Measurements from ENCODE around the gene SUSD1.

SUSD1 gene

DNA sequence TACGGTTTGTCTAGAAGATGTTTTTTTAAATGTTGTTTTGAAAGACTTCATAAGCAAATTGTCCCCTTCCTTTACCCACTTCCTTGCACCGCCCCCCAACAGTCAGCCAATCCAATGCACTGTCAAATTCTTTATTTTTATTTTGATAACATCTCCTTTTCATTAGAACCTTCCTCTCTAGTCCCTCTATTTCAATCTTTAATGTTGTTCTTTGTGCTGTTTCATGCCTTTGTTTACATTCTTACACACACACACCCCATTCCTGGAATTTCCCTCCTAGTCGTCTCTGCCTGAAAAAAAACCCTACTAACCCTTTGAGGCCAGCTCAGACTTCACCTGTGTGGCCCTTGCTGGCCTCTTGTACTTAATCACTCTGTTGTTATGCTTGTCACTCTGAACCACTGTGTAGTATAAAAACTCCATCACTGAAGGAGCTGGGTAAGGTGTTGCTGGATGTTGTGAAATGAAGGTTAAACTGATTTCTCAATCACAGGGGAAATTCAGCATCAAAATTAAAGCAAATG is 145.1 kb downstream of the SUSD1 start:
- Histone ChIP-seq H3K9ac (ENCODE audit: low read length in 2 of 2) (no peak overlapping the region), H3K36me3 (ENCODE audit: control insufficient read depth in 2 of 2, insufficient read depth in 2 of 2, low read length in 2 of 2) (no peaks in the 10 kb centered on the region), H3K4me3 (ENCODE audit: low read length in 2 of 2) (no peak overlapping the region), H3K27ac (ENCODE audit: low read length) (no peak overlapping the region), H3K9me3 (ENCODE audit: control insufficient read depth in 2 of 2, low read length in 2 of 2) (no peaks in the 10 kb centered on the region), H3K4me1 (ENCODE audit: control insufficient read depth, insufficient read depth, low read length) (peaks cover 2% of the 10 kb centered on the region), H3K27me3 (ENCODE audit: control insufficient read depth in 1 of 2, insufficient read depth in 2 of 2, low read length in 2 of 2) (no peaks in the 10 kb centered on the region)

DNA sequence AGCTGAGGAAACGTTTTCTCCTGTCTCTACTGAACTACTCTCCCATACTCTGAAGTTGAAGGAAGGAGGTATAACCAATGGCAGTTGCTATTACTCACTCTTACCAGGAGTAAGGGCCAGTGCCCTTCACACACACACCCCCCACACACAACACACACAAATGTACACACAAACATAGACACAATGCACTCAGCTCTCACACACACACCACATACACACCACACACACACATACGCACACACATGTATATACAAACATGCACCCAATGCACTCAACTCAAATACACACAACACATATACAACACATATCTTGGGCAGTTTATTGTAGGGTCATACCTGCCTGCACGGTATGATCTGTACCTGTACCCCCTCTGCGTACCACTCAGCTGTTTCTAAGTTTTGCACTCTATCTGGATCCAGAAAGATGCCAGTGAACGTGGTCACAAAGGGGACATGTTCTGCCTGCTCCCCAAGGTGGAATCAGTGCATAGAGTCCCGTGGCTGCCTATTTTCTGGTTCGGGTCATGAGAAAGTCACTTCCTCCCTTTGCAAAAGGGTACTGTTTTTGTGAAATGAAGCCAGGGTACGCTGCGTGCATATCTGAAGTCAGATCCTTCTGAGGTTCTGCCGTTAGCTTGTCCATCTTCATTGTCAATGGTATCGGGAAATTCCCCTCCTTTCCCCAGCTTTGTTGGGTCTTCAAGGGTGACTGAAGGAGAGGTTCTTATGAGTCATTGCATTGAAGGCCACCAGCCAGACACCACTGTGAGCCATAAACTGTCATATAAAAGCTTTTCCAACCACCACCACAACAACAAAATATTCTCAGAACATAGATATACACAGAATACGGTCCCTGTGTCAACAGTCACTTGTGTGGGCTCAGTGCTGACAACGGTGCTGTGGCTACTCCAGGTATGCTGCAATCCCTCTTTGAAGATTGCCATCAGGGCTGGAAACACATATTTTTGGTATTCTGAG is 146.6 kb downstream of the SUSD1 start:
- H3K27ac ChIP-seq (ENCODE audit: low read length), result no peak overlapping the region
- no peaks in the 10 kb centered on the region for H3K9me3 ChIP-seq (ENCODE audit: control insufficient read depth in 2 of 2, low read length in 2 of 2)
- H3K27me3 ChIP-seq (ENCODE audit: control insufficient read depth in 1 of 2, insufficient read depth in 2 of 2, low read length in 2 of 2), result no peaks in the 10 kb centered on the region
- H3K9ac ChIP-seq (ENCODE audit: low read length in 2 of 2), result no peak overlapping the region
- no peaks in the 10 kb centered on the region for H3K4me1 ChIP-seq (ENCODE audit: control insufficient read depth, insufficient read depth, low read length)
- no peaks in the 10 kb centered on the region for H3K36me3 ChIP-seq (ENCODE audit: control insufficient read depth in 2 of 2, insufficient read depth in 2 of 2, low read length in 2 of 2)
- H3K4me3 ChIP-seq (ENCODE audit: low read length in 2 of 2), result no peak overlapping the region

GRCh38 chr9:112025850-112026249 is 149.2 kb downstream of the SUSD1 start:
- H3K36me3 ChIP-seq (ENCODE audit: control insufficient read depth in 2 of 2, insufficient read depth in 2 of 2, low read length in 2 of 2), result no peaks in the 10 kb centered on the region
- H3K4me1 ChIP-seq (ENCODE audit: control insufficient read depth, insufficient read depth, low read length), result no peaks in the 10 kb centered on the region
- no peak overlapping the region for H3K27ac ChIP-seq (ENCODE audit: low read length)
- H3K27me3 ChIP-seq (ENCODE audit: control insufficient read depth in 1 of 2, insufficient read depth in 2 of 2, low read length in 2 of 2), result no peaks in the 10 kb centered on the region
- H3K9me3 ChIP-seq (ENCODE audit: control insufficient read depth in 2 of 2, low read length in 2 of 2), result no peaks in the 10 kb centered on the region
- no peak overlapping the region for H3K9ac ChIP-seq (ENCODE audit: low read length in 2 of 2)
- no peak overlapping the region for H3K4me3 ChIP-seq (ENCODE audit: low read length in 2 of 2)

- no peaks in the 10 kb centered on the region for H3K27me3 ChIP-seq (ENCODE audit: control insufficient read depth in 1 of 2, insufficient read depth in 2 of 2, low read length in 2 of 2)
- H3K27ac ChIP-seq (ENCODE audit: low read length), result no peak overlapping the region
- H3K36me3 ChIP-seq (ENCODE audit: control insufficient read depth in 2 of 2, insufficient read depth in 2 of 2, low read length in 2 of 2), result no peaks in the 10 kb centered on the region
- no peak overlapping the region for H3K4me3 ChIP-seq (ENCODE audit: low read length in 2 of 2)
- H3K9ac ChIP-seq (ENCODE audit: low read length in 2 of 2), result no peak overlapping the region
- H3K9me3 ChIP-seq (ENCODE audit: control insufficient read depth in 2 of 2, low read length in 2 of 2), result no peaks in the 10 kb centered on the region
- H3K4me1 ChIP-seq (ENCODE audit: control insufficient read depth, insufficient read depth, low read length), result no peaks in the 10 kb centered on the region
These were observed 153.4 kb downstream of the SUSD1 start for GRCh38 chr9:112021742-112022141.

DNA sequence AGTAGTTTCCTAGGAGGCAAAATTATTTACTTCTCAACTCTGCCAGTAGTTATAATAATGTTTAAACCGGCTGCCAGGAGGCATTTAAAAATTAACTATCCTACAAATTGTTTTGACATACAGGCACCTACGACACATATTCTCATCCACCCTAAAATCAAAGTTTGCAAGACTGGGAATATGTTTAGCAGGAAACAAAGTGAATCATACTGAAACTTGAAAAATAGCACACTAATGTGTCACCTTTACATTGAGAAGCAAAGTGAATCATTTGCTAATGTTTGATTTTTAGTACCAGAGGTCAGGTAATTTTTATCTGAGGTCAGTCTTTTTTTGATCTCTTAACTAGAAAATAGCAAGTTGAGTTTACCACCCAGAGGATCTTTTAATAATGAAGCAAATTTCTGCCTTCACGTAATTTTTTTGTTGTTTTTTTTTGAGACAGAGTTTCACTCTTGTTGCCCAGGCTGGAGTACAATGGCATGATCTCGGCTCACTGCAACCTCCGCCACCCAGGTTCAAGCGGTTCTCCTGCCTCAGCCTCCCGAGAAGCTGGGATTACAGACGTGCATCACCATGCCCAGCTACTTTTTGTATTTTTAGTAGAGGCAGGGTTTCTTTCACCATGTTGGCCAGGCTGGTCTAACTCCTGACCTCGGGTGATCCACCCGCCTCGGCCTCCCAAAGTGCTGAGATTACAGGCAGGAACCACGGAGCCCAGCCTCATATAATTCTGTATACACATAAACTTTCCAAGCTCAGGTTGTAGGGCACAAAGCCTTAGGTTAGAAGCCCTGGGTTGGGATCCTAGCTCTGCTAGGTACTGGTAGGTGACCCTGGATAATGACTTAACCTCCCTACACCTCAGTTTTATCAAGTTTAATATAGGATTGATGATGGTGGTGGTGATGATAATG is 154.2 kb downstream of the SUSD1 start:
- no peaks in the 10 kb centered on the region for H3K9me3 ChIP-seq (ENCODE audit: control insufficient read depth in 2 of 2, low read length in 2 of 2)
- no peaks in the 10 kb centered on the region for H3K4me1 ChIP-seq (ENCODE audit: control insufficient read depth, insufficient read depth, low read length)
- H3K27me3 ChIP-seq (ENCODE audit: control insufficient read depth in 1 of 2, insufficient read depth in 2 of 2, low read length in 2 of 2), result no peaks in the 10 kb centered on the region
- H3K9ac ChIP-seq (ENCODE audit: low read length in 2 of 2), result no peak overlapping the region
- no peak overlapping the region for H3K4me3 ChIP-seq (ENCODE audit: low read length in 2 of 2)
- no peaks in the 10 kb centered on the region for H3K36me3 ChIP-seq (ENCODE audit: control insufficient read depth in 2 of 2, insufficient read depth in 2 of 2, low read length in 2 of 2)
- H3K27ac ChIP-seq (ENCODE audit: low read length), result no peak overlapping the region

GRCh38 chr9:112017878-112018277 is 157.2 kb downstream of the SUSD1 start:
- Histone ChIP-seq H3K27ac (ENCODE audit: low read length) (no peak overlapping the region), H3K27me3 (ENCODE audit: control insufficient read depth in 1 of 2, insufficient read depth in 2 of 2, low read length in 2 of 2) (no peaks in the 10 kb centered on the region), H3K9ac (ENCODE audit: low read length in 2 of 2) (no peak overlapping the region), H3K4me3 (ENCODE audit: low read length in 2 of 2) (no peak overlapping the region), H3K9me3 (ENCODE audit: control insufficient read depth in 2 of 2, low read length in 2 of 2) (no peaks in the 10 kb centered on the region), H3K36me3 (ENCODE audit: control insufficient read depth in 2 of 2, insufficient read depth in 2 of 2, low read length in 2 of 2) (no peaks in the 10 kb centered on the region), H3K4me1 (ENCODE audit: control insufficient read depth, insufficient read depth, low read length) (no peaks in the 10 kb centered on the region)

- Histone ChIP-seq H3K36me3 (ENCODE audit: control insufficient read depth in 2 of 2, insufficient read depth in 2 of 2, low read length in 2 of 2) (no peaks in the 10 kb centered on the region), H3K9me3 (ENCODE audit: control insufficient read depth in 2 of 2, low read length in 2 of 2) (no peaks in the 10 kb centered on the region), H3K27me3 (ENCODE audit: control insufficient read depth in 1 of 2, insufficient read depth in 2 of 2, low read length in 2 of 2) (no peaks in the 10 kb centered on the region), H3K9ac (ENCODE audit: low read length in 2 of 2) (no peak overlapping the region), H3K27ac (ENCODE audit: low read length) (no peak overlapping the region), H3K4me3 (ENCODE audit: low read length in 2 of 2) (no peak overlapping the region), H3K4me1 (ENCODE audit: control insufficient read depth, insufficient read depth, low read length) (peaks cover 17% of the 10 kb centered on the region)
These were observed 159.4 kb downstream of the SUSD1 start for GRCh38 chr9:112015736-112016135.

DNA sequence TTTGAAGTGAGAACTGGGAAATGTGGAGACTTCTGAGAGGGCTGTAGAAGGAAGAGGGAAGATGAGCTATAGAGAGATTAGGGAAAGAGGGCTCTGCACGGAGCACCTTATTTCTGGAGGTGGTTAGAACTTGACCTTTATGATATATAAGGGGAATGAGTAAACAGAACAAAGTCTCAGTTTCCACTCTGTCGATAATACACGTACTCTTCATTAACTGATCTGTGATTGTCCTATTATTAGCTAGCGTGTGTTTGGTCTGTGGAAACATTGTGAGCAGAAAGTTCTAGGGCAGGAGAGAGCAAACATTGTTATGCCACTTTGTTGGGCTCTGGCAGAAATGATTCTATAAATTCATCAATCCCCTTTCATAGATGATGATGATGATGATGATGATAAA is 159.9 kb downstream of the SUSD1 start:
- Histone ChIP-seq H3K4me1 (ENCODE audit: control insufficient read depth, insufficient read depth, low read length) (peaks cover 17% of the 10 kb centered on the region), H3K9ac (ENCODE audit: low read length in 2 of 2) (no peak overlapping the region), H3K27me3 (ENCODE audit: control insufficient read depth in 1 of 2, insufficient read depth in 2 of 2, low read length in 2 of 2) (no peaks in the 10 kb centered on the region), H3K9me3 (ENCODE audit: control insufficient read depth in 2 of 2, low read length in 2 of 2) (no peaks in the 10 kb centered on the region), H3K27ac (ENCODE audit: low read length) (no peak overlapping the region), H3K36me3 (ENCODE audit: control insufficient read depth in 2 of 2, insufficient read depth in 2 of 2, low read length in 2 of 2) (no peaks in the 10 kb centered on the region), H3K4me3 (ENCODE audit: low read length in 2 of 2) (no peak overlapping the region)

DNA sequence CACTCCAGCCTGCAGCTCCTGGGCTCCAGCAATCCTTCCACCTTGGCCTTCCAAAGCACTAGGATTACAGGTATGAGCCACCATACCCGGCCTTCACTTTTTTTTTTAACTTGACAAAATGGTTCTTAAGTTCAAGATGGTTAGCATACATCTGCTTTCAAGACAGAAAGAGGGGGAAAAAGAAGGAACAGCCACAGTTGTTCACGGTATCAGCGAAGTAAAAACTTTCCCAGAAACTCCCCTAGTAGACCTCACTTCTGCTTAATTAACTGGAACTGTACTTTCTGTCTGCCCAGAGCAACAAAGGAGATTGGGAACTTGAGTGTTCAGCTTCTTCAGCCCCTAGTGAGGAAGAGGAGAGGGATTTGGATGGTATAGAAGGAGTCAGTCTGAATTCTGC is 161.8 kb downstream of the SUSD1 start:
- Histone ChIP-seq H3K4me3 (ENCODE audit: low read length in 2 of 2) (no peak overlapping the region), H3K4me1 (ENCODE audit: control insufficient read depth, insufficient read depth, low read length) (peaks cover 17% of the 10 kb centered on the region), H3K27me3 (ENCODE audit: control insufficient read depth in 1 of 2, insufficient read depth in 2 of 2, low read length in 2 of 2) (no peaks in the 10 kb centered on the region), H3K27ac (ENCODE audit: low read length) (peak overlapping the region; percentile 74), H3K9me3 (ENCODE audit: control insufficient read depth in 2 of 2, low read length in 2 of 2) (no peaks in the 10 kb centered on the region), H3K9ac (ENCODE audit: low read length in 2 of 2) (no peak overlapping the region), H3K36me3 (ENCODE audit: control insufficient read depth in 2 of 2, insufficient read depth in 2 of 2, low read length in 2 of 2) (no peaks in the 10 kb centered on the region)

- Histone ChIP-seq H3K27ac (ENCODE audit: low read length) (peak overlapping the region; percentile 74), H3K9me3 (ENCODE audit: control insufficient read depth in 2 of 2, low read length in 2 of 2) (no peaks in the 10 kb centered on the region), H3K27me3 (ENCODE audit: control insufficient read depth in 1 of 2, insufficient read depth in 2 of 2, low read length in 2 of 2) (no peaks in the 10 kb centered on the region), H3K4me3 (ENCODE audit: low read length in 2 of 2) (peak overlapping the region in 1 of 2 donors; percentile 40), H3K36me3 (ENCODE audit: control insufficient read depth in 2 of 2, insufficient read depth in 2 of 2, low read length in 2 of 2) (no peaks in the 10 kb centered on the region), H3K4me1 (ENCODE audit: control insufficient read depth, insufficient read depth, low read length) (peaks cover 17% of the 10 kb centered on the region), H3K9ac (ENCODE audit: low read length in 2 of 2) (no peak overlapping the region)
These were observed 162.8 kb downstream of the SUSD1 start for GRCh38 chr9:112012026-112012902.
